ENCODE data around the gene FEM1A.
"Not testable (repeated sequence)": the region's sequence is repeated elsewhere in the genome, so short reads cannot be mapped to it uniquely, and the experiment has no call there.

FEM1A gene

GRCh38 chr19:4774136-4774535 lies 17.4 kb upstream of the FEM1A start:
- no peak for DNase-seq

GRCh38 chr19:4775627-4776152 lies 15.8 kb upstream of the FEM1A start:
- no peak for DNase-seq

GRCh38 chr19:4776436-4777211 lies 14.9 kb upstream of the FEM1A start:
- DNase-seq, result no peak

- DNase-seq, result not testable (repeated sequence)
Measured at GRCh38 chr19:4778124-4778523, 13.4 kb upstream of the FEM1A start.

GRCh38 chr19:4780860-4781259 lies 10.7 kb upstream of the FEM1A start:
- no peak for DNase-seq

- DNase-seq, result no peak
Measured at GRCh38 chr19:4781801-4782200, 9.7 kb upstream of the FEM1A start.

GRCh38 chr19:4786412-4787016 lies 5.0 kb upstream of the FEM1A start:
- DNase-seq, result not testable (repeated sequence)

- DNase-seq, result not testable (repeated sequence)
Measured at GRCh38 chr19:4792019-4792865, 708 bp downstream of the FEM1A start.

GRCh38 chr19:4792866-4793195 lies 1.3 kb downstream of the FEM1A start:
- not testable (repeated sequence) for DNase-seq

- not testable (repeated sequence) for DNase-seq
Measured at GRCh38 chr19:4793278-4793677, 1.7 kb downstream of the FEM1A start.

- no peak for DNase-seq
Measured at GRCh38 chr19:4794971-4795370, 3.4 kb downstream of the FEM1A start.

- no peak for DNase-seq
Measured at GRCh38 chr19:4795400-4795799, 3.9 kb downstream of the FEM1A start.

GRCh38 chr19:4800591-4801081 lies 9.1 kb downstream of the FEM1A start:
- DNase-seq, result no peak

- no peak for DNase-seq
Measured at GRCh38 chr19:4801085-4801619, 9.6 kb downstream of the FEM1A start.

- DNase-seq, result no peak
Measured at GRCh38 chr19:4802711-4803110, 11.2 kb downstream of the FEM1A start.

- peak; percentile 52 for DNase-seq
Measured at GRCh38 chr19:4803736-4804695, 12.5 kb downstream of the FEM1A start.

- DNase-seq, result not testable (repeated sequence)
Measured at GRCh38 chr19:4805140-4805539, 13.6 kb downstream of the FEM1A start.

- DNase-seq, result no peak
Measured at GRCh38 chr19:4806384-4806783, 14.8 kb downstream of the FEM1A start.

GRCh38 chr19:4807188-4807587 lies 15.7 kb downstream of the FEM1A start:
- DNase-seq, result no peak

GRCh38 chr19:4811328-4812131 lies 20.0 kb downstream of the FEM1A start:
- DNase-seq, result peak; percentile 75
